GM12892 (cell line): Measurements from ENCODE around the gene IQGAP2.

Experiments
- POLR2A ChIP-seq: IDR thresholded peaks from 2 replicates; pipeline ENCODE4 v1.6.1; 2011; ENCODE audit warnings: low read depth, low read length, control low read depth
- POLR2AphosphoS5 ChIP-seq: IDR thresholded peaks from 2 replicates; pipeline ENCODE4 v1.6.1; 2011; ENCODE audit warnings: low read depth, low read length, control low read depth
- TAF1 ChIP-seq: IDR thresholded peaks from 2 replicates; pipeline ENCODE4 v1.6.1; 2011; ENCODE audit warnings: low read depth, mild to moderate bottlenecking, control low read depth, low read length, borderline replicate concordance

- TF ChIP-seq POLR2AphosphoS5 (no peak), POLR2A (no peak), TAF1 (no peak)
Measured at GRCh38 chr5:76537073-76537543, 134.0 kb downstream of the IQGAP2 start.
